Fibroblast of skin of left quadriceps (primary cell): ENCODE measurements around the gene WDR5.

Experiments used
- DNase-seq, 2 experiments: peaks; one replicate each; pipeline ENCODE4 v3.0.0-alpha.2; 2013; ENCODE audit warnings: low read depth in 2 of 2

WDR5 gene

DNA sequence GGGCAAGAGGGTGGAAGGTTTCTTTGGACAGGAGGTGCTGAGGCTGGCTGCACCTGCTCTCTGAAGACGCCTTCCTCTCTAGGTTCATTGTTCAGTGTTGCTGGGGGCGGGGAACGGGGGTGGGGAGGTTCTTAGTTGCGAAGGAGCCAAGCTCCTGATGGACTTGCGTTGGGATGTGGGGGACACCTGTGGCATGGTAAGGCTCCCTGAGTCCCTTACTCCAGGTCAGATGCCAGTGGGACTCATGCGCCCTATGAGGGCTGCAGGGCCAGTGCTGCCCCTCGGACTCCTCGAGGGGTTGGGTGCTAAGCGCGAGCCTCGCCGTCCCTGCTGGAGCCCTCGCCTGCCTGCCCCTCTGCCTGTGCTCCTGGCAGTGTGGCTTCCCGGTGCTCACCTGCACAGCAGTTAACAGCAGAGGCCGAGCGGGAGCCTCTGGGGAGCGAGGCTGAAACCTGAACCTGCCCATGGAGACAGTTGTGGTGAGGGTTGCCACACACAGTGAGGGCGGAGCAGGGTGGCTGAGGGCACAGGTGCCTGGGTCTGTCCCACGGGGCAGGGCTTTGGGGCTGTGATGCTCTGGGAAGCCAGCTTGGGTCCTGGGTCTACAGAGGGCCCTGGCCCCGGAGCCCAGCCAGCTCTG is 23.0 kb downstream of the WDR5 start:
- no peak for DNase-seq

DNA sequence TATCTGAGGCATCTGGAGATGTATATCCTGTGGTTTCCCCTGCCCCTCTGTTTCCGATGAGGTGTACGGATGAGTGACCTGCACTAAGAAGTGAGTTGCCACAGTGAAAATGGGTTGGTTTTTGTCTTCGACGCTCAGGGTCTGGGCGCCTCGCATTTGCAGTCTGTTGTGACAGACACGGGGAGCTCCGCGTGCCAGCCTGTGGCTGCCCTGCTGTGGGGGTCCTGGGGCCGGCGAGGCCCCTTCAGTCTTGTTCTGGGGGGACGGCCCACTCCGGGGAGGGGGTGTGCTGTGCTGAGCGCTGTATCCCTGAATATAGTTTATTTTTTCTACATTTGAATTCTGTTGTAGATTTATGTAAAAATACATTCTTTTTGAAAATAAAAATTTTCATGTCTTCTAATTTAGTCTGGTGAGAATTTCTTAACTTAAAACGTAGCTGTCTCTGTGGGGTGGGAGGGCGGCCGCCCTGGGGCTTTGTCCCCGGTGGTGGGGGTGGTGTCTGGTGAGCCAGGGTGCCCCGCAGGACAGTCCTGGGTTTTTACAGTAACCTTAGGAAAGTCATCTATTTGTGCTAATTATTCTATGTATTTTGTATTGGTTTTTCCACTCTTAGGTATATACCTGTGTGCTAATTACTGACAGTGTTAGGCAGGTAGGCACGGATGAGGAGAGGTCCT is 23.8 kb downstream of the WDR5 start:
- DNase-seq: no peak

GRCh38 chr9:134161647-134162046 is 25.8 kb downstream of the WDR5 start:
- no peak for DNase-seq

GRCh38 chr9:134162212-134162775 is 26.4 kb downstream of the WDR5 start:
- DNase-seq: no peak

DNA sequence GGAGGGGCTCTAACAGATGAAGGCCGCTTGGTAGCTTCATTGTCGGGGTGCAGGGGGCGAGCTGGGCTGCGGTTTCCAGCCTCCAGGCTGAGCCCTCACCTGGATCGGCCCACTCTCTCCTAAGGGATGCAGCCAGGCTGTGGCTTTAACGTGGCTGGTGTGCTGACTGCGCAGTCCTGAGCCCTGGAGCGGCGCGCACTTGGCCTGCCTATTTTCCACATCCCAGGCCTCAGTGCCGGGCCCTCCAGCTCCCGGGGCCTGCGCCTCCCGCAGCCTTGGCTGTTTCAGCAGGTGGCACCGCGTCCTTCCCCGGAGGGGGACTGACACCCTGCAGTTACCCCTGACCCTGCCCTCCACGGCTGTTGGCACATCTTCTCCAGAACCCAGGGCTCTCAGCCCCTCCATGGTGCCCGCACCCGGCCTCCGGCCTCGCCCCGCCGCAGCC is 27.1 kb downstream of the WDR5 start:
- no peak for DNase-seq

- no peak for DNase-seq
Measured at GRCh38 chr9:134163371-134164196, 27.7 kb downstream of the WDR5 start.

GRCh38 chr9:134164879-134165278 is 29.0 kb downstream of the WDR5 start:
- DNase-seq: no peak

DNA sequence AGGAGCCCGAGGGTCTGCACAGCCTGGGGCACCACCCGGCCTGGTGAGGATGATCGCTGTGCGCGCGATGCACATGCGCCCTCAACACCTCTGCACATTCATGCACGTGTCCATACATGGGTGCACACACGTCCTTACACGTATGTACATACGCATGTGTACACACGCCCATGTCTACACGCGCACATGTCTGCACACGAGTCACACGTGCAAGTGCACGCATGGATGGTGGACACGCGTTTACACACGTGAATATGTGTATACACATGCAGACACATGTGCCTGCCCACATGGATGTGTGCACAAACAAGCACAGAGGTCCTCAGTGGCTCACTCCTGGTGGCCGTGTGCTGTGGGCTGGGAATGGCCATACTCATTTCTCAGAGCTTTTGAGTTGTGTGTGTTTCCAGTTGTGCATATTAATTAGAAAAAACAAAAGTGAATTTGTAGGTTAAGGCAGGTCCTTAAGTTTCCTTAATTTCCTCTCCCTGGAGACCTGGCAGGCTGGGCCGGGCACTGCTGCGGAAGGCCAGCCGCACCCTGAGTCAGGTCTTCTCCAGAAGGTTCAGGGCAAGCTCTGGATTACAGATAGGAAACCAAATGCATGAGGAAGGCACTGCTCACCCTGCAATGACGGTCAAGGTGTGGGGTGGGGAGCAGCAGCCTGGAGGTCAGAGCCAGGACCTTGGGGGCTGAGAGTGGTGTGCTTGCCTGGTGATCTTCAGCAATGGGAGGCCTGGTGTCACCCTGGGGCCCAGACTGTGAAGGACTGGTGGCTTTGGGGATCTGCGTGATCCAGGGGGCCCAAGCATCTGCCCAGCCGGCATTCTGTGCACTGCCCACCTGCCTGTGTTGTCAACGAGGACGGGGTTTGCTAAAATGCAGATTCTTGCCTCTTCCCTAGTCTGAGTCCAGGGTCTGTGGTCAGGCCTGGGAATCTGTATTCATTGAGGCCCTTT is 29.8 kb downstream of the WDR5 start:
- no peak for DNase-seq

- DNase-seq: no peak
Measured at GRCh38 chr9:134166374-134166773, 30.5 kb downstream of the WDR5 start.

- no peak for DNase-seq
Measured at GRCh38 chr9:134167530-134167931, 31.6 kb downstream of the WDR5 start.

DNA sequence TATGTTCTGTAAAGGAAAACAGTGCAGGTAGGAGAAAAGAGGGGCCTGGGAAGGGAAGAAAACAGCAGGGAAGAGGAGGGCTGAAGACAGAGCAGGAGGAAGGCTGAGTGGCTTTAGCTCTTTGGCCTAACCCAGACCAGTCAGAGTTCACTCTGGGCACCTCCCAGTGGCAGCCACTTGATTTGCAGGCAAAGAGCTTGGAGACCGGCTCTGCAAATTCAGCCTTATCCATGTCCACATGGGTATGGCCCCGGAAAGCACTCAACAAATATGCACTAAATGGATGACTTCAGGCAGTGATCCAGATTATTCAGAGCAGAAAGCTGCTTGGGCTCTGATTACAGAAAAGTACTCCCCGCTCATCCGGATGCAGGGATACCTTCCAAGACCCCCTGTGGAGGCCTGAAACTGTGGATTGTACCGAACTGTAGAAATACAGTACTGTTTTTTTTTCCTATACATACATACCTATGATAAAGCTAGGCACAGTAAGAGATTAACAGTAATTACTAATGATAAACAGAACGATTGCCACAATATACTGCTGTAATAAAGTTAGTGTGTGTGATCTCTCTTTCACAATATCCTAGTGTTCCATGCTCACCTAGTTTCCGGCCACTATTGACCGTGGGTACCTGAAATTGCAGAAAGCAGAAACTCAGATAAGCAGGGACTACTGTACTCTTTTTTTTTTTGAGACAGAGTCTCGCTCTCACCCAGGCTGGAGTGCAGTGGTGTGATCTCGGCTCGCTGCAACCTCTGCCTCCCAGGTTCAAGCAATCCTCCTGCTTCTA is 33.1 kb downstream of the WDR5 start:
- no peak for DNase-seq

- no peak for DNase-seq
Measured at GRCh38 chr9:134169724-134170401, 34.0 kb downstream of the WDR5 start.

- DNase-seq: no peak
Measured at GRCh38 chr9:134170532-134171315, 34.8 kb downstream of the WDR5 start.

GRCh38 chr9:134171316-134172197 is 35.7 kb downstream of the WDR5 start:
- DNase-seq: peak; percentile 53 to 57

DNA sequence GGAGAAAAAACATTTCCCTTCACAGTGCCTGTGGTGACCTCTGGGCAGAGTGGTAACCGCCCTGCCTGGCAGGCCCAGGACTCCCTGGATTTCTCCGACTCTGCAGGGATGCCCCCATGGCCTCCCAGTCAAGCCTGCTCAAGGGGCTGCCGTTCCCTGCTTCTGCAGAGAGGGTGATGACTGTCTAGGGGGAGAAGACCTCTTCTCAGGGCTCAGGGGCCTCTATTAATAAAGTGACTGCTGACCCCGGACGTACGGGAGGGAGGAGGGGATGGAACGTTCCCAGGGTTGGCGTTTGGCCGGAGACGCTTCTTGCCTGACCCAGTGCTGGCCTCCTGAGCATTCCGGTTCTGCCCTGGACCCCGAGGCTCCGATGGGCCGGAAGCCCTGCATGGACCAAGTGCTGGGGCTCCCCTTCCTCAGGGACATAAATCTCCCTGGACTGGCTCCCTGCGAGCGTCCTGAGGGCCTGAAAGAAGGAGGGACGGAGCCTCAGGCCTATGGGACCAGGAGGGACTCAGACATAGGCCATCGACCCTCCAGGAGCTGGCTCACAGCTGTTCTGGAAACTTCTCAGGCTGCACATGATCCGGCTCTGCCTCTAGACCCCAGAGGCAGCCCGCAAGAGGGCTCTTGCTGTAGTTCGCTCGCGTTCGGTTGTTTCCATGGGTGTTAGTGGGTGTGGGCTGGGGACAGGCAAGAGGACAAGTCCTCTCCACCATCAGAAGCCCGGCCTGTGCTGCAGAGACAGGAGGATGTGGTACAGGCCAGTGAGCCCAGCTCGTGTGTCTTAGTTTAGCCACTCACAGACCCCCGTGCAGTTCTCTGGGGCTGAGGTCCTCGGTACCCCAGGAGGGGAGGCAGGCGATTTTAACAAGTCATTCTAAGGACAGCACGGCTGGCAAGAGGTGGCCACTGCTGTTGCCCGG is 36.6 kb downstream of the WDR5 start:
- DNase-seq: no peak

GRCh38 chr9:134173127-134174072 is 37.5 kb downstream of the WDR5 start:
- no peak for DNase-seq
